ES-I3 (cell line): ENCODE results near the gene SNX25.

Experiments used
- H3K36me3 ChIP-seq: 2 replicates; pipeline ENCODE4 v1.6.1; 2013; ENCODE audit warnings: mild to moderate bottlenecking, low read length, control low read depth, moderate library complexity; ENCODE audit not compliant: insufficient read depth
- H3K4me1 ChIP-seq: 2 replicates; pipeline ENCODE4 v1.6.1; 2013; ENCODE audit warnings: mild to moderate bottlenecking, control low read depth, low read length; ENCODE audit not compliant: insufficient read depth
- H3K9ac ChIP-seq: 2 replicates; pipeline ENCODE4 v1.6.1; 2013; ENCODE audit warnings: low read depth, mild to moderate bottlenecking, low read length, moderate library complexity
- H3K9me3 ChIP-seq: 2 replicates; pipeline ENCODE4 v1.6.1; 2013; ENCODE audit warnings: mild to moderate bottlenecking, low read length, moderate library complexity; ENCODE audit not compliant: control insufficient read depth, insufficient read depth

SNX25 gene

GRCh38 chr4:185209031-185209851 lies at the start of gene SNX25:
TSS of gene SNX25 (plus strand) at chr4:185209598. CDS start at chr4:185209827, 229 bp downstream.
- H3K9ac ChIP-seq: peak within 1 kb of the TSS; percentile 87
- peaks cover 13% of the 10 kb centered on the region; the same call in 1 of the 2 replicates for H3K4me1 ChIP-seq
- H3K36me3 ChIP-seq: no peaks in the 10 kb centered on the region

DNA sequence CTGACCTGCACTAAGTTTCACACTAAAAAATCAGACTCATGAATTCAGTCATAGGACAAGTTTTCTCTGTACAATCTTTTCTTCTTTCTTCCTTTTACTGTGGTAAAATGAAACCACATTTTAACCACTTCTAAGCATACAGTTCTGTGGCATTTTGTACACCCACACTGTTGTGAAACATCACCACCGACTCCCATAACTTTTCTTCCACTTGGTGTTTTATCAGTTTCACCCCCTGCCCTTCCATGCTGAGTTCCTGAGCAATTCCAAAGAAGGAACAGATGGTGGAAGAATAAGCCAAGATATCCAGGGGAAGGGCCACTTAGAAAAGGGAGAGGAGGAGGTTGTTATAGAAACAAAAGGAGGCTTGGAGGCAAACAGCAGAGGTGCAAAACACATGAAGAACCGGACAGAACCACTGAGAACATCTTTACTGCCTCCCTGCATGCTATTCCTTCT lies 43.8 kb upstream of the SNX25 start:
- no peak overlapping the region for H3K9ac ChIP-seq
- peaks cover 3% of the 10 kb centered on the region; the same call in 1 of the 2 replicates for H3K36me3 ChIP-seq
- H3K4me1 ChIP-seq: no peaks in the 10 kb centered on the region

More at GRCh38 chr4:185209031-185209851, at the start of gene SNX25:
- no peaks in the 10 kb centered on the region for H3K9me3 ChIP-seq

GRCh38 chr4:185167234-185167633 lies 42.2 kb upstream of the SNX25 start:
- Histone ChIP-seq H3K36me3 (peaks cover 3% of the 10 kb centered on the region; the same call in 1 of the 2 replicates), H3K9me3 (no peaks in the 10 kb centered on the region), H3K4me1 (peaks cover 11% of the 10 kb centered on the region), H3K9ac (no peak overlapping the region)

More for the DNA sequence above, 43.8 kb upstream of the SNX25 start:
- no peaks in the 10 kb centered on the region for H3K9me3 ChIP-seq

DNA sequence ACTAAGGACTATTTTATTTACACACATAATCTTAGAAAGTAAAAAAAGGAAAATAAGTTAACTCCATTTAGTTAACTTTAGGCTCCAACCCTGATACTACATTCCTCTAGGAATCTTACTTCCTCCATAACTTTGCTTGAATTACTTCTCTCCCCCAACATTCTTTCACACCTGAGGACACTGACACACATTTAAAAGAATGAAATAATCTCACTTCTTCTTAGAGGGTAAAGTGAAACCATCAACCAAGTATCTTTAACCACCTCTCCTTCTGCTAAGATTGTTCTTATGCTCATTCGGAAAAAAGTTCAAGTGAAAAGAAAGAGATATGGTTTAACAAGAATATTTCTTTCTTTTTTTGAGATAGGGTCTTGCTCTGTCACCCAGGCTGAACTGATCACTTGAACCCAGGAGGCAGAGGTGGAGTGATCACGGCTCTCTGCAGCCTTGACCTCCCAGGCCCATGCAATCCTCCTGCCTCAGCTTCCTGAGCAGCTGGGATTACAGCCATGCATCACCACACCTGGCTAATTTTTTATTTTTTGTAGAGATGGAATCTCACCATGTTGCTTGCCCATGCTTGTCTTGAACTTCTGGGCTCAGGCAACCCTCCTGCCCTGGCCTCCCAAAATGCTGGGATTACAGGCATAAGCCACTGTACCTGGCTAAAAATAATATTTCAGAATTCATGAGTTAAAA lies 37.9 kb upstream of the SNX25 start:
- H3K9me3 ChIP-seq: no peaks in the 10 kb centered on the region
- H3K4me1 ChIP-seq: peaks cover 15% of the 10 kb centered on the region
- peaks cover 3% of the 10 kb centered on the region; the same call in 1 of the 2 replicates for H3K36me3 ChIP-seq
- H3K9ac ChIP-seq: no peak overlapping the region

DNA sequence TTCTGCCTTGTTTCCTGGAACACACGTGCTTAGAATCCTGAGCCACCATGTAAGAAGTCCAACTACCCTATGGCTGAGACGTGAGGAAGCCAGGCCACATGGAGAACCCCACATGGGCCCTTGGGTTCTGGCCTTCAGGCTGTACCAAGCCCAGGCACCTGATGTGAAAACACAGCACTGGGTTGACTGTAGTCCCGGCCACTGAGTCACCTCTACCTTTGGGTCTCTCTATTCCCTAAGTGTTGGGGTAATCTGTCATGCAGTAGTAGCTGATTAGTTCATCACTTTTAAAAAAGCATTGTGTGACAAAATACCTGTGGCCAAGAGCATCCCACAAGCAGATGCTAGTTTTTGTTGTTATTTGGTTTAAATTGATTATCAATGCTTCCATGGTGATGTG lies 29.9 kb upstream of the SNX25 start:
- Histone ChIP-seq H3K9me3 (no peaks in the 10 kb centered on the region), H3K4me1 (peaks cover 17% of the 10 kb centered on the region), H3K9ac (no peak overlapping the region), H3K36me3 (no peaks in the 10 kb centered on the region)

DNA sequence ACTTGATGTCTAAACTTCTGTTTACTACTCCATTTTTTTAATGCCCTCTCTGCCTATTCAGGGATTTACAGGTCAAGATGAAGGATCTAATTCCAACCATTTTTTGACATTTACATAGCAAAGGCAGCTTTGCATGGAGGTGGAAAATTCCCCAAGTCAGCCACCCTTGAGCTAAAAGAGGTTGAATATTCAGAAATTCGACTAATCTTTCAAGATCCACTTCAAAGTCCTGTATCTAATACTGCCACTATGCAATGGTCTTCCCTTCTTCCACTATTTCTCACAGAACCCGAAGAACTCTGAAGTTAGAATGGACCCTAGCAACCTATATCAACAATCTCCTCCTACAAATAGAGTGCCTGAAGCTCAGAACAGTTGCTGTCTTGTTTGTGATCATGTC lies 27.2 kb upstream of the SNX25 start:
- H3K36me3 ChIP-seq: no peaks in the 10 kb centered on the region
- no peaks in the 10 kb centered on the region for H3K9me3 ChIP-seq
- peaks cover 18% of the 10 kb centered on the region for H3K4me1 ChIP-seq
- no peak overlapping the region for H3K9ac ChIP-seq

DNA sequence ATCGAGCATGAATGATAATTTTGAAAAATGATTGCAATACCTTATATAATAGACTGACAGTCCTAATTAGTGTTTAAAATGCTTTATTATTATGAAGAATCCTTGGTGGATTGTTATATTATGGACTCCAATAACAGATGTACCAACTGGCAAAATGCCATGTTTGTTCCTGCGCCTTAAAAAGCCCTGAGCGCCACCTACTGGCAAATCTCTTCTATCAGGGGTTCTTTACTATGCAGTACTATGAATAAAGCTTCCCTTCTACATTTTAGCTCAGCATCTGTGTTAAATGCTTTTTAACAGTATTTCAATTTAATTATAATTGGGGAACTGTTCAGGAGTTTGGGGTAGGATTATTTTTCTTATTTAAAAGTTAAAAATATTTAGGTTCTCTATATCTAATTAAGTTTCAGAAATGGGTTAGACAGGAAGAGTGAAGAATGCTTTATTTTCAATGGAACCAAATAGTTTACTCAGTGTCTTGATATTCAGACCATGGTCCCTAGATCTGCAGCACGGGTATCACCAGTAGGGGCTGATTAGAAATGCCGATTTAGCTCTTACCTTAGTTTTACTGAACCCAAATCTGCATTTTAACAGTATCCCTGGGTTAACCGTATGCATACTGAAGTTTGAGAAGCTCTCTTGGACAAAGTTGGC lies 25.6 kb upstream of the SNX25 start:
- Histone ChIP-seq H3K36me3 (no peaks in the 10 kb centered on the region), H3K9me3 (no peaks in the 10 kb centered on the region), H3K9ac (no peak overlapping the region), H3K4me1 (peaks cover 18% of the 10 kb centered on the region)

- no peak overlapping the region for H3K9ac ChIP-seq
- H3K36me3 ChIP-seq: peaks cover 5% of the 10 kb centered on the region
- H3K9me3 ChIP-seq: no peaks in the 10 kb centered on the region
- peaks cover 15% of the 10 kb centered on the region for H3K4me1 ChIP-seq
Observed at GRCh38 chr4:185186769-185187168, 22.6 kb upstream of the SNX25 start.

DNA sequence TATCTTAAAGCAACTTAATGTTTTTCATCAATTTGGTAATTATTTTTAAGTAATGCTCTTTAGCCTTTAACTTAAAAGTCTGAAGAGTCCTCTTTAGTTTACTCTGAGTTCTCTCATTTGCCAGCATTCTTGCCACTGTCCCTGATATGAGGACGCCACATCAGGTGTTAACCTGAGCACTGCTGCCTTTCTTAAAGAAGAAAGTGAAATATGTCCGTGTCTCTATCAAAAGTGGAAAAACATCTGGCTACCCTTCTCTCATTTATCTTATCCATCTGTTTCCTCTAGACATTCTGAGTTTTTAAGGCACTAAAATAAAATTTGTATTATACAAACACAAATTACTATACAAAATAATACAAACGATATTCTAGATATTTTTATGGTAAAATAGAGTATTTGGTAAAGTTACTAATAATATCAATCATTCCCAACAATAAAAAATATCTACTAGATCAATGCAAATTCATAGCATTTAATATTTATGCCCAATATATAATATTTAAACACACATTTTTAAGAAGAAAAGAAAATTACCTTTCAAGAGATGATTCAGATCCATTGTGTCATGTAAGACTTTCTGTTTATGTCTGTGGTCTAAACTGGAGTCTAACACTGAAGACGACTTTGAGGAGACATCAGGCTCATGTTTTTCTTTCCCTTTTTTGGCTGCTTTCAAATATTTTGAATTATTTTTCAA lies 19.6 kb upstream of the SNX25 start:
- no peaks in the 10 kb centered on the region for H3K9me3 ChIP-seq
- peaks cover 5% of the 10 kb centered on the region for H3K36me3 ChIP-seq
- no peaks in the 10 kb centered on the region; the same call in 1 of the 2 replicates for H3K4me1 ChIP-seq
- H3K9ac ChIP-seq: no peak overlapping the region

DNA sequence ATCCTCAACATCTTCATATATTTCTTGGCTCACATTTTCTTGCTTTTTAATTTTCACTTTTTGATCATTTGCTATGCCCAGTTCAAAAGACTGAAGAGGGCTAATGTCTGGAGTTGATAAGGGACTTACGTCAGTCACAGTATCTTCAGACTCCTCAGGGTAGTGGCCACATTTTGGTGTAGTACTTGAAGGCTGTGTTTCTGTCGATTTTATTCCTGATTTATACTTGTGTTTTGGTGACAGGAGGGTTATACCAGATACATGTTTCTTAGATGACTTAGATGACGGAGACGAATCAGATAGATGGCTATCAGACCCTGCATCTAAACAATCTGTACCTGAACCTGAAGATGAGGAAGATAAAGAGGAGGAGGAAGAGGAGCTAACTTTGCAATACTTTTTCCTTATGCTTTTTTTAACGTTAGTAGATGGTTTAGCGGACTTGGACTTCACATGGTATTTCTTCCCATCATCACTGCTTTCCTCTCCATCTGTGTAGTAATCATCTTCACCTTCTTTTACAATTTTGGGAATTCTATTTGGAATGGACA lies 19.0 kb upstream of the SNX25 start:
- Histone ChIP-seq H3K4me1 (no peaks in the 10 kb centered on the region; the same call in 1 of the 2 replicates), H3K9me3 (no peaks in the 10 kb centered on the region), H3K9ac (no peak overlapping the region)

DNA sequence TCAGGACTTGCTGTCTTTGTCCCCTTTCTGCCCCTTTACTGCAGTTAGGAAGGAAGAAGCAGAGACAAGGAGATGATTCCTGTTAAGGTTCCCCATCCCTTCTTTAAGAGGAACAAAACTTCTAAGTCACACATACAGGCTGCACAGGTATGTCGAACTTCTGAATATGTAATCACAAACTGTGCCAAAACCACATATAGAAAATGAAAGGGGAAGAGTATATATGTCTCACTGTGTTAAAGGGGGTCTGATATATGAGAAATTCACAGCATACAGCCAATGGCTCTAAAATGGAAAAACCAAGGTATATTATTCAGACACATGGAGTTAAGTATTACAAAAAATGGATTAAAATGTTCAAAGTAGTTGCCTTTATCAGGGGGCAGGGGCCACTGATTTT lies 17.3 kb upstream of the SNX25 start:
- Histone ChIP-seq H3K9me3 (no peaks in the 10 kb centered on the region), H3K9ac (no peak overlapping the region)

More for the DNA sequence above, 19.0 kb upstream of the SNX25 start:
- peaks cover 5% of the 10 kb centered on the region for H3K36me3 ChIP-seq

DNA sequence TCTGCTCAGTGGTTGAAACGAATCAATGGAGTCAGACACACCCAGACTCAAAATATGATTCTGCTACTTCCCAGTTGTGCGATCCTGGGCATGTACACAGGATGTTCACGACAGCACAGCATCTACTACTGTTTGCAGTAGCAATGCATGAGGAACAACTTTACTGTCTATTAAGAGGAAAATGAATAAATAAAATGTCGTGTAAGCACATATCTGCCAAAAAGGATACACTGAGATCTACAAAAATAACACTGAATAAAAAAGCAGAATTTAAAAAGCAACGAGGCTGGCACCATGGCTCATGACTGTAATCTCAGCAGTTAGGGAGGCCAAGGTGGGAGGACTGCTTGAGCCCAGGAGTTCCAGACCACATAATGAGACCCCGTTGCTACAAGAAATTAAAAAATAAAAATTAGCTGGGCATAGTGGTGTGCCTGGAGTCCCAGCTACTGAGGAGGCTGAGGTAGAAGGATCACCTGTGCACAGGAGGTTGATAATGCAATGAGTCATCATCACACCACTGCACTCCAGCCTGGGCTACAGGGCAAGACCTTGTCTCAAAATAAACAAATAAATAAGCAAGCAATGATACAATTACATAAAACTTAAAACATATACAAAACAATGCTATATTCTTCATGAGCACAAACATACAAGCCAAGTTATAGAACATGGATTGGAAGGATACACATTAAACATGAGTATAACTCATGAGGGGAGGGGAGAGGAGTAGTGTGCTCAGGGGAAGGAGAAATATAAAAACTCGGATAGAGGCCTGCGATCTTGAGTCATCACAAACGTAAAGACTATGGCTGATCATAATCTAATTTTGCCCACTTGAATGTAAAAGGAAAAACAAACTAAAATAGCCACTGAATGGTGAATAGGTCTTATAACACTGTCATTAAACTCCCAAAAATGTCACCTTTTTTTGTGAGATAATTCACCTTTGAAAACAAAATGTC lies 14.2 kb upstream of the SNX25 start:
- Histone ChIP-seq H3K36me3 (peaks cover 3% of the 10 kb centered on the region), H3K4me1 (no peaks in the 10 kb centered on the region), H3K9ac (no peak overlapping the region), H3K9me3 (no peaks in the 10 kb centered on the region)

More for the DNA sequence above, 17.3 kb upstream of the SNX25 start:
- Histone ChIP-seq H3K36me3 (peaks cover 5% of the 10 kb centered on the region), H3K4me1 (no peaks in the 10 kb centered on the region; the same call in 1 of the 2 replicates)

DNA sequence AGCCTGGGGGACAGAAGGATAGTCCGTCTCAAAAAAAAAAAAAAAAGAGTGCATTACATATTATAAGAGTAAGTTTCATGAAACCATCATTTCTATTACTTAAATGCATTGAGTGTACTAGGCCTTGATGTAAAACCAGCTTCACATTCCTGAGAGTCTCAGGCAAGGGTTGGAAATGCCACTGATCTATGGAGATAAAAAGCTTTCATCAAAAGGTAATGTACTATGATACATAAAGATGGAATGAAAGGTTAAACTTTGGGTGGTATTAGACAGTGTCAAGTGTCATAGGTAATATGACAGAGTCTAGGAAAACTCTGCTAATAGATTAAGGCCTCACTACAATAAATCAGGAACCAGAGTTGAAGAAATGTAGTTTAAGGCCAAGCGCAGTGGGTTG lies 13.0 kb upstream of the SNX25 start:
- H3K9ac ChIP-seq: no peak overlapping the region
- no peaks in the 10 kb centered on the region for H3K9me3 ChIP-seq
- no peaks in the 10 kb centered on the region for H3K36me3 ChIP-seq
- 0 out of 2 replicates have a peak, but pooled peaks cover 3% of the 10 kb centered on the region for H3K4me1 ChIP-seq
